ENCODE measurements around the gene CDADC1. TPM values are rescaled to one million over a fixed set of nuclear protein-coding genes. Genes with fewer than 3 reads are reported as not detected.

CDADC1 gene
- total RNA-seq, 2 donors from 2014 or later: 8.9 to 10.1 TPM

GRCh38 chr13:49295244-49295643 is 47.5 kb downstream of the CDADC1 start:
- no peak for TF ChIP-seq CTCF (IDR thresholded peaks at IDR 0.05)
- Histone ChIP-seq H3K9ac (ENCODE audit: low read depth in 2 of 2, low read length in 2 of 2) (no peak overlapping the region), H3K27me3 (no peaks in the 10 kb centered on the region), H3K27ac (no peak overlapping the region), H3K9me3 (no peaks in the 10 kb centered on the region), H3K36me3 (no peaks in the 10 kb centered on the region), H3K4me3 (no peak overlapping the region), H3K4me1 (no peaks in the 10 kb centered on the region)
- DNase-seq: no peak
- intact Hi-C loops (cut with DNase I): no loop called here

DNA sequence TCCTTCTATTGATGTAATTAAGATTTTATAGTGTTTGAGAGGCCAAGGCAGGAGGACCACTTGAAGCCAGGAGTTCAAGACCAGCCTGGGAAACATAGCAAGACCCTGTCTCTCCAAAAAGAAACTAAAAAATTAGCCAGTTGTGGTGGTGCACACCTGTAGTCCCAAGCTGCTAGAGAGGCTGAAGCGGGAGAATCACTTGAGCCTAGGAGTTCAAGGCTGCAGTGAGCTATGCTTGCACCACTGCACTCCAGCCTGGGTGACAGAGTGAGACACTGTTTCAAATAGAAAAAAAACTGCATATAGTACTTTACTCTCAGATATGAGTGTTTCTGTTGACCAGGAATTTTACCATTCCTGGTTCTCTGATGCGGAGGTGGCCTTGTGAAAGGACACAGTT is 48.9 kb downstream of the CDADC1 start:
- DNase-seq: no peak
- Histone ChIP-seq H3K27ac (no peak overlapping the region), H3K9ac (ENCODE audit: low read depth in 2 of 2, low read length in 2 of 2) (no peak overlapping the region), H3K36me3 (no peaks in the 10 kb centered on the region), H3K9me3 (no peaks in the 10 kb centered on the region), H3K4me1 (no peaks in the 10 kb centered on the region), H3K4me3 (no peak overlapping the region), H3K27me3 (no peaks in the 10 kb centered on the region)
- intact Hi-C loops (cut with DNase I): no loop called here
- TF ChIP-seq CTCF (IDR thresholded peaks at IDR 0.05): no peak

GRCh38 chr13:49297338-49297737 is 49.6 kb downstream of the CDADC1 start:
- Histone ChIP-seq H3K9me3 (no peaks in the 10 kb centered on the region), H3K4me1 (no peaks in the 10 kb centered on the region), H3K36me3 (no peaks in the 10 kb centered on the region), H3K4me3 (no peak overlapping the region), H3K27ac (no peak overlapping the region), H3K9ac (ENCODE audit: low read depth in 2 of 2, low read length in 2 of 2) (no peak overlapping the region), H3K27me3 (no peaks in the 10 kb centered on the region)
- no peak for DNase-seq
- intact Hi-C loops (cut with DNase I): no loop called here
- no peak for TF ChIP-seq CTCF (IDR thresholded peaks at IDR 0.05)

GRCh38 chr13:49298416-49298815 is 50.7 kb downstream of the CDADC1 start:
- Histone ChIP-seq H3K36me3 (no peaks in the 10 kb centered on the region), H3K4me3 (no peak overlapping the region), H3K4me1 (no peaks in the 10 kb centered on the region), H3K27me3 (no peaks in the 10 kb centered on the region), H3K9ac (ENCODE audit: low read depth in 2 of 2, low read length in 2 of 2) (no peak overlapping the region), H3K9me3 (no peaks in the 10 kb centered on the region), H3K27ac (no peak overlapping the region)
- no peak for DNase-seq
- TF ChIP-seq CTCF (IDR thresholded peaks at IDR 0.05): no peak
- intact Hi-C loops (cut with DNase I): no loop called here

DNA sequence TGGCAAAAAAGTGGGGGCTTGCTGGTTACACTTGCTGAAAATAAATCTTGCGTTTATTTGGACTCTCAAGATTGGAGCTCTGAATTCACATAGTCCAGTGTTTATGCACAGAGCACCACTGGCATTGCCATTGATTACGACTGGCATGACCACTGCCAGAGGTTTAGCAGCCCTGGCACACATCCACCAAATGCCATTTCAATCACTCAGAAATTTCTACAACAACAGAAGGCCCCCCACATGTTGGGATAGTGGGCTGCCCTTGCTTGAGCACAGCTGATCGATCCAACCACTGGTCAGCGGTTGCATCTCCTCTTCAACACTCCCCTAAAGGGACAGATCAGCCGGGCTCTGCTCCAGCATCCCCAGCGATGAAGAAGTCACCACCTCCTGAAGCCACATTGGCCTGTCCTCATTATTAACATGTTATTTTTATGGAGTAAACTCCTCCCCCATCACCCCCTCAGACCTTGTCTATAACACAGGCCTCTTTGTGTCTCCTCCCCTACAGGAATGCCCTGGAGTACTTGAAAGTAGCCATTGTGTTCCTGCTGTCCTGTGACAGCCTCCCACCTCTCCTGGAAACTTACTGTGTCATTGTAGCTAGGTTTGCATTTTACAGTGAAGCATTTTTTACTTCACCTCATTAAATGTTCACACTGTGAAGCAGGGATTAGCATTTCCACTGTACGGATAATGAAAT is 51.3 kb downstream of the CDADC1 start:
- intact Hi-C loops (cut with DNase I): no loop called here
- no peak for TF ChIP-seq CTCF (IDR thresholded peaks at IDR 0.05)
- H3K27ac ChIP-seq: no peak overlapping the region
- no peak overlapping the region for H3K9ac ChIP-seq (ENCODE audit: low read depth in 2 of 2, low read length in 2 of 2)
- DNase-seq: no peak
- H3K4me1 ChIP-seq: no peaks in the 10 kb centered on the region
- H3K27me3 ChIP-seq: no peaks in the 10 kb centered on the region
- no peaks in the 10 kb centered on the region for H3K36me3 ChIP-seq
- H3K9me3 ChIP-seq: no peaks in the 10 kb centered on the region
- no peak overlapping the region for H3K4me3 ChIP-seq
